Measurements from ENCODE around the gene SLC25A1.

DNA sequence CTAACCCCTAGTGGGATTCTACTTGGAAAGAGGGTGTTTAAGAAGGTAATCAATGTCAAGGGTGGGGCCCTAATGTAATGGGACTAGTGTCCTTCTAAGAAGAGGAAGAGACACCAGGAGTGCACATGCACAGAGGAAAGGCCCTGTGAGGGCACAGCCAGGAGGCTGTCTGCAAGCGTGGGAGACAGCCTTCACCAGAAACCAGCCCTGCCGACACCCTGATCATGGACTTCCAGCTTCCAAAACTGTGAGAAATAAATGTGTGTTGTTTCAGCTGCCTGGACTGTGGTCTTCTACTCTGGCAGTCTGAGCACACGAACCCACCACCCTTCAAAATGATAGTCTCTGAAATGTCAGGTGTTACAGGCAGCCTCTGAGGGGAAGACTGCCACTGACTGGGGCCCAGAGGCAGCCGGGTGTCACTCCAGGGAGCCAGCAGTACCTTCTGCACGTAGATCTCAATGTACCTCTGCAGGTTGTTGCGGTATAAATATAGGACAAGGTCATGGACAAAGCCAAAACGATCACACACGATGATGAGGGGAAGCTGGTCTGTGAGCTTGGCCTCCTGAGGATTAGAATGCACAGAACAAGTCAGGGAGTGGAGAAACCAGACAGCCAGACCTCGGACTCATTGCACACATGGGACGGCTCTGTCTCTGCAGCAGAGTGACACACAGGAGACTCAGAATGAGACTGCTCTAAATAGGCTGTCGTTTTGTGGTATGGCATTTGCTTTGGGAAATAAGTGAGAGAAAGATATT, 43.9 kb upstream of the SLC25A1 start:
- TF ChIP-seq, protein P1, sequence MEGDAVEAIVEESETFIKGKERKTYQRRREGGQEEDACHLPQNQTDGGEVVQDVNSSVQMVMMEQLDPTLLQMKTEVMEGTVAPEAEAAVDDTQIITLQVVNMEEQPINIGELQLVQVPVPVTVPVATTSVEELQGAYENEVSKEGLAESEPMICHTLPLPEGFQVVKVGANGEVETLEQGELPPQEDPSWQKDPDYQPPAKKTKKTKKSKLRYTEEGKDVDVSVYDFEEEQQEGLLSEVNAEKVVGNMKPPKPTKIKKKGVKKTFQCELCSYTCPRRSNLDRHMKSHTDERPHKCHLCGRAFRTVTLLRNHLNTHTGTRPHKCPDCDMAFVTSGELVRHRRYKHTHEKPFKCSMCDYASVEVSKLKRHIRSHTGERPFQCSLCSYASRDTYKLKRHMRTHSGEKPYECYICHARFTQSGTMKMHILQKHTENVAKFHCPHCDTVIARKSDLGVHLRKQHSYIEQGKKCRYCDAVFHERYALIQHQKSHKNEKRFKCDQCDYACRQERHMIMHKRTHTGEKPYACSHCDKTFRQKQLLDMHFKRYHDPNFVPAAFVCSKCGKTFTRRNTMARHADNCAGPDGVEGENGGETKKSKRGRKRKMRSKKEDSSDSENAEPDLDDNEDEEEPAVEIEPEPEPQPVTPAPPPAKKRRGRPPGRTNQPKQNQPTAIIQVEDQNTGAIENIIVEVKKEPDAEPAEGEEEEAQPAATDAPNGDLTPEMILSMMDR (IDR thresholded peaks at IDR 0.05): no peak
- TF ChIP-seq TCF7L2 (IDR thresholded peaks at IDR 0.05; ENCODE audit: low read depth, low read length) (no peak), POLR2AphosphoS5 (IDR thresholded peaks at IDR 0.05; ENCODE audit: low read depth, low read length) (no peak)
- TF ChIP-seq, protein P2, sequence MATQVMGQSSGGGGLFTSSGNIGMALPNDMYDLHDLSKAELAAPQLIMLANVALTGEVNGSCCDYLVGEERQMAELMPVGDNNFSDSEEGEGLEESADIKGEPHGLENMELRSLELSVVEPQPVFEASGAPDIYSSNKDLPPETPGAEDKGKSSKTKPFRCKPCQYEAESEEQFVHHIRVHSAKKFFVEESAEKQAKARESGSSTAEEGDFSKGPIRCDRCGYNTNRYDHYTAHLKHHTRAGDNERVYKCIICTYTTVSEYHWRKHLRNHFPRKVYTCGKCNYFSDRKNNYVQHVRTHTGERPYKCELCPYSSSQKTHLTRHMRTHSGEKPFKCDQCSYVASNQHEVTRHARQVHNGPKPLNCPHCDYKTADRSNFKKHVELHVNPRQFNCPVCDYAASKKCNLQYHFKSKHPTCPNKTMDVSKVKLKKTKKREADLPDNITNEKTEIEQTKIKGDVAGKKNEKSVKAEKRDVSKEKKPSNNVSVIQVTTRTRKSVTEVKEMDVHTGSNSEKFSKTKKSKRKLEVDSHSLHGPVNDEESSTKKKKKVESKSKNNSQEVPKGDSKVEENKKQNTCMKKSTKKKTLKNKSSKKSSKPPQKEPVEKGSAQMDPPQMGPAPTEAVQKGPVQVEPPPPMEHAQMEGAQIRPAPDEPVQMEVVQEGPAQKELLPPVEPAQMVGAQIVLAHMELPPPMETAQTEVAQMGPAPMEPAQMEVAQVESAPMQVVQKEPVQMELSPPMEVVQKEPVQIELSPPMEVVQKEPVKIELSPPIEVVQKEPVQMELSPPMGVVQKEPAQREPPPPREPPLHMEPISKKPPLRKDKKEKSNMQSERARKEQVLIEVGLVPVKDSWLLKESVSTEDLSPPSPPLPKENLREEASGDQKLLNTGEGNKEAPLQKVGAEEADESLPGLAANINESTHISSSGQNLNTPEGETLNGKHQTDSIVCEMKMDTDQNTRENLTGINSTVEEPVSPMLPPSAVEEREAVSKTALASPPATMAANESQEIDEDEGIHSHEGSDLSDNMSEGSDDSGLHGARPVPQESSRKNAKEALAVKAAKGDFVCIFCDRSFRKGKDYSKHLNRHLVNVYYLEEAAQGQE (IDR thresholded peaks at IDR 0.05; ENCODE audit: insufficient read depth in 1 of 2, low read depth in 2 of 2, low read length in 1 of 2): no peak

All from Panc1 (cell line).